ENCODE results near the gene ARHGEF2. TPM values are rescaled to one million over a fixed set of nuclear protein-coding genes. Genes with fewer than 3 reads are reported as not detected.

ARHGEF2 gene
- total RNA-seq, 1 donor from 2014 or later = 197 TPM

GRCh38 chr1:155904261-155904660 lies 74.1 kb downstream of the ARHGEF2 start:
- DNase-seq (ENCODE audit: low read depth) = no peak
- Histone ChIP-seq H3K36me3 (ENCODE audit: control insufficient read depth, insufficient read depth, low read length) (peaks cover 3% of the 10 kb centered on the region), H3K4me3 (ENCODE audit: low read depth, low read length) (no peak overlapping the region), H3K27me3 (ENCODE audit: control insufficient read depth, insufficient read depth, low read length) (no peaks in the 10 kb centered on the region)
- no peak for TF ChIP-seq CTCF (IDR thresholded peaks at IDR 0.05; ENCODE audit: insufficient read depth, low read length, poor library complexity, severe bottlenecking)

- DNase-seq (ENCODE audit: low read depth) = no peak
- peaks cover 3% of the 10 kb centered on the region for H3K36me3 ChIP-seq (ENCODE audit: control insufficient read depth, insufficient read depth, low read length)
- no peak for TF ChIP-seq CTCF (IDR thresholded peaks at IDR 0.05; ENCODE audit: insufficient read depth, low read length, poor library complexity, severe bottlenecking)
- H3K4me3 ChIP-seq (ENCODE audit: low read depth, low read length) = no peak overlapping the region
- no peaks in the 10 kb centered on the region for H3K27me3 ChIP-seq (ENCODE audit: control insufficient read depth, insufficient read depth, low read length)
Observed at GRCh38 chr1:155900161-155900560, 78.2 kb downstream of the ARHGEF2 start.

GRCh38 chr1:155899683-155900082 lies 78.7 kb downstream of the ARHGEF2 start:
- H3K4me3 ChIP-seq (ENCODE audit: low read depth, low read length) = no peak overlapping the region
- no peak for DNase-seq (ENCODE audit: low read depth)
- peaks cover 3% of the 10 kb centered on the region for H3K36me3 ChIP-seq (ENCODE audit: control insufficient read depth, insufficient read depth, low read length)
- no peaks in the 10 kb centered on the region for H3K27me3 ChIP-seq (ENCODE audit: control insufficient read depth, insufficient read depth, low read length)
- no peak for TF ChIP-seq CTCF (IDR thresholded peaks at IDR 0.05; ENCODE audit: insufficient read depth, low read length, poor library complexity, severe bottlenecking)

- no peak for TF ChIP-seq CTCF (IDR thresholded peaks at IDR 0.05; ENCODE audit: insufficient read depth, low read length, poor library complexity, severe bottlenecking)
- Histone ChIP-seq H3K36me3 (ENCODE audit: control insufficient read depth, insufficient read depth, low read length) (peaks cover 2% of the 10 kb centered on the region), H3K27me3 (ENCODE audit: control insufficient read depth, insufficient read depth, low read length) (no peaks in the 10 kb centered on the region), H3K4me3 (ENCODE audit: low read depth, low read length) (no peak overlapping the region)
- no peak for DNase-seq (ENCODE audit: low read depth)
Observed at GRCh38 chr1:155898888-155899287, 79.5 kb downstream of the ARHGEF2 start.

GRCh38 chr1:155897746-155898145 lies 80.6 kb downstream of the ARHGEF2 start:
- no peak for TF ChIP-seq CTCF (IDR thresholded peaks at IDR 0.05; ENCODE audit: insufficient read depth, low read length, poor library complexity, severe bottlenecking)
- Histone ChIP-seq H3K4me3 (ENCODE audit: low read depth, low read length) (no peak overlapping the region), H3K27me3 (ENCODE audit: control insufficient read depth, insufficient read depth, low read length) (no peaks in the 10 kb centered on the region), H3K36me3 (ENCODE audit: control insufficient read depth, insufficient read depth, low read length) (no peaks in the 10 kb centered on the region)
- no peak for DNase-seq (ENCODE audit: low read depth)

Other genes with a start within 250 kb of the ARHGEF2 start
- 25.3 and 27.7 TPM in 2 replicates for gene GON4L, start 121.3 kb downstream of the ARHGEF2 start, total RNA-seq
- gene SYT11, start 119.0 kb downstream of the ARHGEF2 start, total RNA-seq = 23.4 and 28.1 TPM in 2 replicates
- gene RIT1, start 67.2 kb downstream of the ARHGEF2 start, total RNA-seq = 34.8 and 38.8 TPM in 2 replicates
- gene KHDC4, start 44.1 kb downstream of the ARHGEF2 start, total RNA-seq = 31.5 and 32.2 TPM in 2 replicates
- not detected in 2 replicates for gene RXFP4, start 36.9 kb downstream of the ARHGEF2 start, total RNA-seq
- gene SSR2, start 42.4 kb upstream of the ARHGEF2 start, total RNA-seq = 348 and 428 TPM in 2 replicates
- 28.2 and 30.5 TPM in 2 replicates for gene UBQLN4, start 75.3 kb upstream of the ARHGEF2 start, total RNA-seq
- gene LAMTOR2, start 76.2 kb upstream of the ARHGEF2 start, total RNA-seq = 96.5 and 108 TPM in 2 replicates
- gene RAB25, start 82.6 kb upstream of the ARHGEF2 start, total RNA-seq = 30.4 and 46.0 TPM in 2 replicates
- 34.5 and 34.6 TPM in 2 replicates for gene MEX3A, start 103.9 kb upstream of the ARHGEF2 start, total RNA-seq
- gene LMNA, start 136.2 kb upstream of the ARHGEF2 start, total RNA-seq = 251 and 280 TPM in 2 replicates
- 2.6 and 3.8 TPM in 2 replicates for gene SEMA4A, start 175.0 kb upstream of the ARHGEF2 start, total RNA-seq
- 14.4 and 18.2 TPM in 2 replicates for gene SLC25A44, start 215.6 kb upstream of the ARHGEF2 start, total RNA-seq
- gene PMF1, start 234.5 kb upstream of the ARHGEF2 start, total RNA-seq = 81.8 and 83.6 TPM in 2 replicates

Data from kidney epithelial cell (primary cell).